ENCODE data around the gene SLC44A1. TPM values are rescaled to one million over a fixed set of nuclear protein-coding genes. Genes with fewer than 3 reads are reported as not detected.
A peak's percentile ranks its signal among the peaks of the same experiment; 100 is the strongest.

SLC44A1 gene
- total RNA-seq, 1 donor from 2014 or later, result 69.7 TPM

DNA sequence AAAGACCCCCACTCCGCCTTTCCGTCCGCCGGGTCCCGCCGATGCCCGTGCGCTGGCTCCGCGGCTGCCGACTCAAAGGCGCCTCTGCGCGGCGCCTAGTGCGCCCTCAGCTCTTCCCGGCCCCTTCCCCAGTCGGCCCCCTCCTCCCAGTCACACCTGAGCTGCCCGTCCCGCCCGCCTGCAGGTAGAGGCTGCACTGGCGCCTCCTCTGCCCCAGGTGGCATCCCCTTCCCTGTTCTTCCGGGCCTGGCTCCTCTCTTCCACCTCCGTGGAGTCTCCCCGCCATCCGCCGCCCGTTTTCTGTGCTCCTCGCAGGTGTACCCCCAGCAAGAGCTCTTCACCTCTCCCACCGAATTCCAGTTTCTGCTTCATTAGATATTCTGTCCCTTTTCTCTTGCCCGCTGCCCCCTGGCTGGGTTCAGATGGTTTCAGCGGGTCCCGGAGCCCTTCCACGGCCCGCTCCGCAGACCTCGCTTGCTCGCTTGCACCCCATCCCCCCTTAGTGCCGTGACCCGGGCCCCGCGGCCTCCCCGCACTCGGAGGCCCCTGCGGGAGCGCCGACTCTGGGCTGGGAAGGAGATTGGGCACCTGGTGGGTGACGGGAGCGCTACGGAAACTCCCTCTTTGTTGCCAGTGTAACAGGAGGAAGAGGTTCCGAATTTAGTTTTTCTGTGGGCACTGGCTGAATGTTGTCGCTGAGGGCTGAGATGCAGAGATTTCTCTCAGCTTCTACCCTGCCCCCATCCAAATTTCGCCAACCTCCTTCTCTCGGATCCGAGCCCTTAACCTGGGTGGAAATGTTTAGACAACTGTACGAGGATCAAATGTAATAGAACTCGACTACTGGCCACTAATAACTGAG, 809 bp downstream of the SLC44A1 start:
- Mint-ChIP-seq H3K4me3 (ENCODE audit: unreplicated experiment) (peak overlapping the region; percentile 96), H3K27ac (ENCODE audit: unreplicated experiment) (peak overlapping the region; percentile 88), H3K9me3 (ENCODE audit: unreplicated experiment) (no peaks in the 10 kb centered on the region), H3K36me3 (ENCODE audit: low read depth, unreplicated experiment) (peaks cover 6% of the 10 kb centered on the region), H3K4me1 (ENCODE audit: unreplicated experiment) (peaks cover 50% of the 10 kb centered on the region), H3K27me3 (ENCODE audit: unreplicated experiment) (peaks cover 21% of the 10 kb centered on the region)
- peak; percentile 36 for DNase-seq (ENCODE audit: low spot score)
- no peak for TF ChIP-seq CTCF (IDR thresholded peaks at IDR 0.05; ENCODE audit: unreplicated experiment)

GRCh38 chr9:105245891-105246161, 1.4 kb downstream of the SLC44A1 start:
- no peak for DNase-seq (ENCODE audit: low spot score)
- peaks cover 50% of the 10 kb centered on the region for H3K4me1 Mint-ChIP-seq (ENCODE audit: unreplicated experiment)
- peaks cover 21% of the 10 kb centered on the region for H3K27me3 Mint-ChIP-seq (ENCODE audit: unreplicated experiment)
- no peaks in the 10 kb centered on the region for H3K9me3 Mint-ChIP-seq (ENCODE audit: unreplicated experiment)
- peak overlapping the region; percentile 13 for H3K27ac Mint-ChIP-seq (ENCODE audit: unreplicated experiment)
- peak overlapping the region; percentile 96 for H3K4me3 Mint-ChIP-seq (ENCODE audit: unreplicated experiment)
- no peak for TF ChIP-seq CTCF (IDR thresholded peaks at IDR 0.05; ENCODE audit: unreplicated experiment)
- H3K36me3 Mint-ChIP-seq (ENCODE audit: low read depth, unreplicated experiment), result peaks cover 6% of the 10 kb centered on the region

DNA sequence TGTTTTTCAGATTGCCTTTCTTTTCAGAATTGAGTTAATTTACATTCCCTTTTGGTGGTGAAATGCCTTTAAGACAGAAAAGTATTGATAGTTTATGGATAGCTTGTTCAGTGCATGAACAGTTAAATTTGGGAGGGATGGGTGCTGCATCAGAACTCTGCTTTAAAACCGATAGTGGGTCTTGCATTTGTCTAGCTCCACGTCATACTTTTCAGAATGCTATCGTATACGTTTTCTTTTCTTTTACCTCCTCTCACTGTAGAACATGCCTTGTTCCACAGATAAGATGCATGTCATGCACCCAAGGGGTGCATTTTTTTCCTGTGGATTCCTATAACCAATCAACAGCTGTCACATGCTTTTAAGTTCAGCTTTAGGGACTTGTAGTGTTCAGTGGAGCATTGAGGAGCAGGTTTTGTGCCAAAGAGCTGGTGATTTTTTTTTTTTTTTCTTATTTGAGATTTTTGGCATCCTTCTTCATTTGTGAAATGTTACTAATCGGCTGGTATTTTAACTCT, 2.3 kb downstream of the SLC44A1 start:
- DNase-seq (ENCODE audit: low spot score), result no peak
- Mint-ChIP-seq H3K4me1 (ENCODE audit: unreplicated experiment) (peaks cover 46% of the 10 kb centered on the region), H3K36me3 (ENCODE audit: low read depth, unreplicated experiment) (peaks cover 6% of the 10 kb centered on the region), H3K9me3 (ENCODE audit: unreplicated experiment) (no peaks in the 10 kb centered on the region), H3K27ac (ENCODE audit: unreplicated experiment) (no peak overlapping the region), H3K27me3 (ENCODE audit: unreplicated experiment) (peaks cover 16% of the 10 kb centered on the region), H3K4me3 (ENCODE audit: unreplicated experiment) (peak overlapping the region; percentile 96)
- no peak for TF ChIP-seq CTCF (IDR thresholded peaks at IDR 0.05; ENCODE audit: unreplicated experiment)

GRCh38 chr9:105248691-105249090, 4.2 kb downstream of the SLC44A1 start:
- H3K9me3 Mint-ChIP-seq (ENCODE audit: unreplicated experiment), result no peaks in the 10 kb centered on the region
- H3K4me1 Mint-ChIP-seq (ENCODE audit: unreplicated experiment), result peaks cover 26% of the 10 kb centered on the region
- H3K36me3 Mint-ChIP-seq (ENCODE audit: low read depth, unreplicated experiment), result peaks cover 6% of the 10 kb centered on the region
- peaks cover 17% of the 10 kb centered on the region for H3K27me3 Mint-ChIP-seq (ENCODE audit: unreplicated experiment)
- H3K4me3 Mint-ChIP-seq (ENCODE audit: unreplicated experiment), result no peak overlapping the region
- no peak overlapping the region for H3K27ac Mint-ChIP-seq (ENCODE audit: unreplicated experiment)
- DNase-seq (ENCODE audit: low spot score), result no peak
- no peak for TF ChIP-seq CTCF (IDR thresholded peaks at IDR 0.05; ENCODE audit: unreplicated experiment)

- H3K4me1 Mint-ChIP-seq (ENCODE audit: unreplicated experiment), result peaks cover 17% of the 10 kb centered on the region
- H3K4me3 Mint-ChIP-seq (ENCODE audit: unreplicated experiment), result no peak overlapping the region
- H3K27ac Mint-ChIP-seq (ENCODE audit: unreplicated experiment), result peak overlapping the region; percentile 0
- TF ChIP-seq CTCF (IDR thresholded peaks at IDR 0.05; ENCODE audit: unreplicated experiment), result no peak
- H3K9me3 Mint-ChIP-seq (ENCODE audit: unreplicated experiment), result no peaks in the 10 kb centered on the region
- no peaks in the 10 kb centered on the region for H3K36me3 Mint-ChIP-seq (ENCODE audit: low read depth, unreplicated experiment)
- no peak for DNase-seq (ENCODE audit: low spot score)
- H3K27me3 Mint-ChIP-seq (ENCODE audit: unreplicated experiment), result peaks cover 2% of the 10 kb centered on the region
Observed at GRCh38 chr9:105251133-105251532, 6.7 kb downstream of the SLC44A1 start.

Data from endothelial cell (in vitro differentiated cells).